Osteocyte (in vitro differentiated cells): ENCODE results near the gene ZCCHC9. TPM values are rescaled to one million over a fixed set of nuclear protein-coding genes. Genes with fewer than 3 reads are reported as not detected.
"Not testable (repeated sequence)": the region's sequence is repeated elsewhere in the genome, so short reads cannot be mapped to it uniquely, and the experiment has no call there.

ENCODE experiments used
- DNase-seq: peaks from one replicate; pipeline ENCODE4 v3.0.0; 2021; ENCODE audit warnings: mixed read lengths; ENCODE audit not compliant: unreplicated experiment; ENCODE audit errors: extremely low spot score
- H3K27ac Mint-ChIP-seq: one replicate; pipeline ENCODE4 v1.8.0; 2021; ENCODE audit warnings: mild to moderate bottlenecking, mixed read lengths; ENCODE audit not compliant: unreplicated experiment
- H3K27me3 Mint-ChIP-seq: one replicate; pipeline ENCODE4 v1.8.0; 2021; ENCODE audit warnings: mixed read lengths; ENCODE audit not compliant: unreplicated experiment
- H3K36me3 Mint-ChIP-seq: one replicate; pipeline ENCODE4 v1.8.0; 2021; ENCODE audit warnings: mixed read lengths; ENCODE audit not compliant: unreplicated experiment
- H3K4me1 Mint-ChIP-seq: one replicate; pipeline ENCODE4 v1.8.0; 2021; ENCODE audit warnings: mixed read lengths; ENCODE audit not compliant: unreplicated experiment
- H3K4me3 Mint-ChIP-seq: one replicate; pipeline ENCODE4 v1.8.0; 2021; ENCODE audit warnings: mild to moderate bottlenecking, moderate library complexity, mixed read lengths; ENCODE audit not compliant: unreplicated experiment
- H3K9me3 Mint-ChIP-seq: one replicate; pipeline ENCODE4 v1.8.0; 2021; ENCODE audit warnings: mixed read lengths; ENCODE audit not compliant: unreplicated experiment
- total RNA-seq: library from RNA; stranded (reverse); gene quantifications from 2 replicates; pipeline ENCODE4 v1.2.1, GENCODE V29; 2021
- TF ChIP-seq, protein P1 (sequence below): fragments of 200-600 bp; sonication (generic); IDR thresholded peaks from 2 replicates; pipeline ENCODE4 v1.5.0; 2021; ENCODE audit warnings: antibody characterized with exemption, mild to moderate bottlenecking, moderate library complexity

The ZCCHC9 gene
- total RNA-seq, 1 donor from 2014 or later: 17.3 TPM

- TF ChIP-seq, protein P1, sequence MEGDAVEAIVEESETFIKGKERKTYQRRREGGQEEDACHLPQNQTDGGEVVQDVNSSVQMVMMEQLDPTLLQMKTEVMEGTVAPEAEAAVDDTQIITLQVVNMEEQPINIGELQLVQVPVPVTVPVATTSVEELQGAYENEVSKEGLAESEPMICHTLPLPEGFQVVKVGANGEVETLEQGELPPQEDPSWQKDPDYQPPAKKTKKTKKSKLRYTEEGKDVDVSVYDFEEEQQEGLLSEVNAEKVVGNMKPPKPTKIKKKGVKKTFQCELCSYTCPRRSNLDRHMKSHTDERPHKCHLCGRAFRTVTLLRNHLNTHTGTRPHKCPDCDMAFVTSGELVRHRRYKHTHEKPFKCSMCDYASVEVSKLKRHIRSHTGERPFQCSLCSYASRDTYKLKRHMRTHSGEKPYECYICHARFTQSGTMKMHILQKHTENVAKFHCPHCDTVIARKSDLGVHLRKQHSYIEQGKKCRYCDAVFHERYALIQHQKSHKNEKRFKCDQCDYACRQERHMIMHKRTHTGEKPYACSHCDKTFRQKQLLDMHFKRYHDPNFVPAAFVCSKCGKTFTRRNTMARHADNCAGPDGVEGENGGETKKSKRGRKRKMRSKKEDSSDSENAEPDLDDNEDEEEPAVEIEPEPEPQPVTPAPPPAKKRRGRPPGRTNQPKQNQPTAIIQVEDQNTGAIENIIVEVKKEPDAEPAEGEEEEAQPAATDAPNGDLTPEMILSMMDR: no peak
- H3K9me3 Mint-ChIP-seq: no peaks in the 10 kb centered on the region
- no peaks in the 10 kb centered on the region for H3K36me3 Mint-ChIP-seq
- no peak overlapping the region for H3K27ac Mint-ChIP-seq
- no peaks in the 10 kb centered on the region for H3K4me1 Mint-ChIP-seq
- no peak overlapping the region for H3K4me3 Mint-ChIP-seq
- peaks cover 16% of the 10 kb centered on the region for H3K27me3 Mint-ChIP-seq
- DNase-seq: no peak
Observed at GRCh38 chr5:81334304-81335061, 33.1 kb downstream of the ZCCHC9 start.

DNA sequence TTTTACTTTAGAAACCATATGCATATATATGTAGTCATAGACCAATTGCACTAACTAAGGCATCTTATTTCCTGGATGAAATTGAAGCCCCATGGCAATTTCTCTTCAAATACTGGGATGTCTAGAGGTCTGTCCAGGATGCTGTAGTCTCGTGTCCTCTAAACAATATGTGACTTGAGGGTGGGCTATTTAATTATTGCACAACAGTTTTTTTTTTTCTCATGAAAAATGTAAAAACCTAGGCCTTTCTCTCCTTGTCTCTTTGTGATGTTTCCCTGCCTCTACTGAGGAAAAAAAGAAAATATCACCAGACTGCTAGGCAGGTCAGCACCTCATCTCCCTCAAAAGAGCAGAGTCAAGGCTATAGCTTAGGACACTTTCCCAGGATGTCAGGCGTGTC lies 34.6 kb downstream of the ZCCHC9 start:
- peaks cover 9% of the 10 kb centered on the region for H3K27me3 Mint-ChIP-seq
- H3K27ac Mint-ChIP-seq: no peak overlapping the region
- no peak overlapping the region for H3K4me3 Mint-ChIP-seq
- no peak for DNase-seq
- H3K36me3 Mint-ChIP-seq: no peaks in the 10 kb centered on the region
- no peaks in the 10 kb centered on the region for H3K9me3 Mint-ChIP-seq
- H3K4me1 Mint-ChIP-seq: no peaks in the 10 kb centered on the region
- TF ChIP-seq, protein P1: no peak

DNA sequence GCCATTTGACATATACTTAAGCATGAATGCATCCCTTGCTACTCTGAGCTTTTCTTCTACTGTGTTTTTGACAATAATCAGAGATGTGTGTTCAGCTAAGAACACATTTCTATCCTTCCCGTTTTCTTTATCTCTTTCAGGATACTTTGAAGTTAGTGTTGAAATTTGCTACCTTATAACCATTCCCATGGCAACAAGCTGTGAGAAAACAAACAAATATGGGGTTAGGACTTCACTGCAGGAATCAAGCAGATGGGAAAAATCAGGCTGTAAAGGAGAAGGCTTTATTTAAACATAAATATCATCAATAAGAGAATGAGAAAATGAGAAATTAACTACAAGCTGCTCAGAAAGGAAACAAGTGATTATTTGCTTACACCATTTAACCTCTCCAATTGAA lies 35.2 kb downstream of the ZCCHC9 start:
- DNase-seq: no peak
- Mint-ChIP-seq H3K36me3 (no peaks in the 10 kb centered on the region), H3K9me3 (no peaks in the 10 kb centered on the region), H3K4me3 (no peak overlapping the region), H3K4me1 (no peaks in the 10 kb centered on the region), H3K27ac (no peak overlapping the region), H3K27me3 (peaks cover 9% of the 10 kb centered on the region)
- TF ChIP-seq, protein P1: no peak

DNA sequence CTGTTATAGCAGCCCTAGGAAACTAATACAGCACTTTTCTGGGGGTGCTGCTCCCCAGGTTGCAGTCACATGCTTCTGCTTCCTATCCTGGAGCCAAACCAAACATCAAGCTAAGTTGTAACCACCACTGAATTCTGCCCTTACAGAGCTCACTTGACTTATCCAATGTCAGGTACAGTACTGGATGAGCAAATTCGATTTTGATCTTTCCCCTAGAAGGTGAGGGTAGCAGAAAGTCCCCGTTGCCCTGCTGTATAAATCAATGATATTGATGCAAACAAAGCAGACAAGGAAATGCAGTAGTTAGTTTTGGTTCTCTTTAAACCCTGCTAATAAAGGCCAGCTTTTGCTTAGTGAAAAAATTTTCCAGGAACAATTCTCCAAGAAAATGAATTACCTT lies 36.4 kb downstream of the ZCCHC9 start:
- DNase-seq: no peak
- Mint-ChIP-seq H3K36me3 (no peaks in the 10 kb centered on the region), H3K4me3 (no peak overlapping the region), H3K27ac (no peak overlapping the region), H3K27me3 (peaks cover 7% of the 10 kb centered on the region), H3K4me1 (no peaks in the 10 kb centered on the region), H3K9me3 (no peaks in the 10 kb centered on the region)
- TF ChIP-seq, protein P1: no peak

DNA sequence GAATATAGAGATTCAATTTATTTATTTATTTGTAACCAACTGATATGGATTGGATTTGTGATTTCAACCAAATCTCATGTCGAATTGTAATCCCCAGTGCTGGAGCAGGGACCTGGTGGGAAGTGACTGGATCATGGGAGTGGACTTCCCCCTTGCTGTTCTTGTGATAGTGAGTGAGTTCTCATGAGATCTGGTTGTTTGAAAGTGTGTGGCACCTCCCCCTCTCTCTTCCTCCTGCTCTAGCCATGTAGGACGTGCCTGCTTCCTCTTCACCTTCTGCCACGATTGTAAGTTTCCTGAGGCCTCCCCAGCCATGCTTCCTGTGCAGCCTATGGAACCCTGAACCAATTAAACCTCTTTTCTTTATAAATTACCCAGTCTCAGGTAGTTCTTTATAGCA lies 36.8 kb downstream of the ZCCHC9 start:
- H3K4me1 Mint-ChIP-seq, H3K36me3 Mint-ChIP-seq, DNase-seq, H3K9me3 Mint-ChIP-seq, H3K27ac Mint-ChIP-seq, H3K4me3 Mint-ChIP-seq, H3K27me3 Mint-ChIP-seq: not testable (repeated sequence)
